ENCODE measurements around the gene TNRC6B. TPM values are rescaled to one million over a fixed set of nuclear protein-coding genes. Genes with fewer than 3 reads are reported as not detected.

TNRC6B gene
- 10 to 100 TPM; 13.0 to 27.1 (median 22.7) TPM for total RNA-seq
- long read RNA-seq, partial matches to known transcripts, result 3 of 10 reads
- long read RNA-seq, other reads (novel, unspliced or antisense), result 6 of 10 reads

GRCh38 chr22:40177738-40178416, at the start of gene TNRC6B:
TSS of gene TNRC6B (plus strand) at chr22:40177925. CDS start at chr22:40178136, 211 bp downstream.
- ATAC-seq (peak; percentile 75 to 90 (median 88)), DNase-seq (peak in 2 of 3 donors; percentile 39 to 85)

GRCh38 chr22:40128989-40129388, 48.7 kb upstream of the TNRC6B start:
- H3K27ac ChIP-seq, result no peak overlapping the region
- peak in 3 of 4 donors; percentile 24 to 42 (median 40) for ATAC-seq

More at GRCh38 chr22:40177738-40178416, at the start of gene TNRC6B:
- Histone ChIP-seq H3K27ac (peak within 1 kb of the TSS; percentile 83 to 92 (median 89)), H3K4me1 (peaks cover 0 to 48% (median 23%) of the 10 kb centered on the region in 4 donors), H3K4me3 (peak within 1 kb of the TSS; percentile 57 to 70 (median 69)), H3K27me3 (no peaks in the 10 kb centered on the region), H3K36me3 (no peaks in the 10 kb centered on the region), H3K9me3 (no peaks in the 10 kb centered on the region)
- intact Hi-C loops (cut with DNase I), result no loop called here
- 0% methylated on average over 10 of the region's 10 CpGs for WGBS (ENCODE audit: insufficient coverage, low coverage, low lambda C conversion rate, missing lambda C conversion rate)
- TF ChIP-seq CTCF (IDR thresholded peaks at IDR 0.05), result no peak
- peak; percentile 100 for TF ChIP-seq POLR2A (IDR thresholded peaks at IDR 0.05)

GRCh38 chr22:40137132-40137531, 40.6 kb upstream of the TNRC6B start:
- no peaks in the 10 kb centered on the region for H3K27me3 ChIP-seq
- H3K4me1 ChIP-seq, result peaks cover 0 to 5% (median 0%) of the 10 kb centered on the region in 4 donors
- WGBS (ENCODE audit: insufficient coverage, low coverage, low lambda C conversion rate, missing lambda C conversion rate), result 43% methylated on average over 4 of the region's 4 CpGs
- intact Hi-C loops (cut with DNase I), result no loop called here
- ATAC-seq, result peak; percentile 46 to 97 (median 86)
- DNase-seq, result no peak
- TF ChIP-seq CTCF (IDR thresholded peaks at IDR 0.05), result no peak
- TF ChIP-seq POLR2A (IDR thresholded peaks at IDR 0.05), result no peak
- H3K4me3 ChIP-seq, result no peak overlapping the region
- no peaks in the 10 kb centered on the region for H3K36me3 ChIP-seq
- H3K27ac ChIP-seq, result peak overlapping the region in 1 of 3 donors; percentile 52
- H3K9me3 ChIP-seq, result no peaks in the 10 kb centered on the region

More at GRCh38 chr22:40128989-40129388, 48.7 kb upstream of the TNRC6B start:
- 55% methylated on average over 4 of the region's 4 CpGs for WGBS (ENCODE audit: insufficient coverage, low coverage, low lambda C conversion rate, missing lambda C conversion rate)
- Histone ChIP-seq H3K36me3 (peaks cover 0 to 14% (median 5%) of the 10 kb centered on the region in 4 donors), H3K9me3 (no peaks in the 10 kb centered on the region), H3K4me1 (no peaks in the 10 kb centered on the region), H3K4me3 (no peak overlapping the region), H3K27me3 (no peaks in the 10 kb centered on the region)
- no peak for DNase-seq
- intact Hi-C loops (cut with DNase I), result no loop called here
- TF ChIP-seq POLR2A (IDR thresholded peaks at IDR 0.05) (no peak), CTCF (IDR thresholded peaks at IDR 0.05) (no peak)

- ATAC-seq (no peak), DNase-seq (no peak)
- TF ChIP-seq POLR2A (IDR thresholded peaks at IDR 0.05), result no peak
- no peak for TF ChIP-seq CTCF (IDR thresholded peaks at IDR 0.05)
- Histone ChIP-seq H3K4me1 (peaks cover 0 to 5% (median 0%) of the 10 kb centered on the region in 4 donors), H3K4me3 (no peak overlapping the region), H3K27ac (no peak overlapping the region), H3K36me3 (no peaks in the 10 kb centered on the region), H3K27me3 (no peaks in the 10 kb centered on the region), H3K9me3 (no peaks in the 10 kb centered on the region)
- intact Hi-C loops (cut with DNase I), result no loop called here
Measured at GRCh38 chr22:40138866-40139265, 38.9 kb upstream of the TNRC6B start.

Data from right lobe of liver (tissue), 6 donors.